ENCODE results near the gene SLC37A1.

- TF ChIP-seq, protein P1, sequence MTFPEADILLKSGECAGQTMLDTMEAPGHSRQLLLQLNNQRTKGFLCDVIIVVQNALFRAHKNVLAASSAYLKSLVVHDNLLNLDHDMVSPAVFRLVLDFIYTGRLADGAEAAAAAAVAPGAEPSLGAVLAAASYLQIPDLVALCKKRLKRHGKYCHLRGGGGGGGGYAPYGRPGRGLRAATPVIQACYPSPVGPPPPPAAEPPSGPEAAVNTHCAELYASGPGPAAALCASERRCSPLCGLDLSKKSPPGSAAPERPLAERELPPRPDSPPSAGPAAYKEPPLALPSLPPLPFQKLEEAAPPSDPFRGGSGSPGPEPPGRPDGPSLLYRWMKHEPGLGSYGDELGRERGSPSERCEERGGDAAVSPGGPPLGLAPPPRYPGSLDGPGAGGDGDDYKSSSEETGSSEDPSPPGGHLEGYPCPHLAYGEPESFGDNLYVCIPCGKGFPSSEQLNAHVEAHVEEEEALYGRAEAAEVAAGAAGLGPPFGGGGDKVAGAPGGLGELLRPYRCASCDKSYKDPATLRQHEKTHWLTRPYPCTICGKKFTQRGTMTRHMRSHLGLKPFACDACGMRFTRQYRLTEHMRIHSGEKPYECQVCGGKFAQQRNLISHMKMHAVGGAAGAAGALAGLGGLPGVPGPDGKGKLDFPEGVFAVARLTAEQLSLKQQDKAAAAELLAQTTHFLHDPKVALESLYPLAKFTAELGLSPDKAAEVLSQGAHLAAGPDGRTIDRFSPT (tag by site-specific recombination; IDR thresholded peaks at IDR 0.05) = no peak
- TF ChIP-seq, protein P2, sequence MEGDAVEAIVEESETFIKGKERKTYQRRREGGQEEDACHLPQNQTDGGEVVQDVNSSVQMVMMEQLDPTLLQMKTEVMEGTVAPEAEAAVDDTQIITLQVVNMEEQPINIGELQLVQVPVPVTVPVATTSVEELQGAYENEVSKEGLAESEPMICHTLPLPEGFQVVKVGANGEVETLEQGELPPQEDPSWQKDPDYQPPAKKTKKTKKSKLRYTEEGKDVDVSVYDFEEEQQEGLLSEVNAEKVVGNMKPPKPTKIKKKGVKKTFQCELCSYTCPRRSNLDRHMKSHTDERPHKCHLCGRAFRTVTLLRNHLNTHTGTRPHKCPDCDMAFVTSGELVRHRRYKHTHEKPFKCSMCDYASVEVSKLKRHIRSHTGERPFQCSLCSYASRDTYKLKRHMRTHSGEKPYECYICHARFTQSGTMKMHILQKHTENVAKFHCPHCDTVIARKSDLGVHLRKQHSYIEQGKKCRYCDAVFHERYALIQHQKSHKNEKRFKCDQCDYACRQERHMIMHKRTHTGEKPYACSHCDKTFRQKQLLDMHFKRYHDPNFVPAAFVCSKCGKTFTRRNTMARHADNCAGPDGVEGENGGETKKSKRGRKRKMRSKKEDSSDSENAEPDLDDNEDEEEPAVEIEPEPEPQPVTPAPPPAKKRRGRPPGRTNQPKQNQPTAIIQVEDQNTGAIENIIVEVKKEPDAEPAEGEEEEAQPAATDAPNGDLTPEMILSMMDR (tag by site-specific recombination; IDR thresholded peaks at IDR 0.05) = no peak
- TF ChIP-seq ZBTB7A (tag by site-specific recombination; IDR thresholded peaks at IDR 0.05; ENCODE audit: low read depth) (no peak), ZNF558 (tag by site-specific recombination; IDR thresholded peaks at IDR 0.05) (no peak), ZNF600 (tag by site-specific recombination; IDR thresholded peaks at IDR 0.05) (no peak), ZNF174 (tag by site-specific recombination; IDR thresholded peaks at IDR 0.05) (no peak), ZBTB20 (tag by site-specific recombination; IDR thresholded peaks at IDR 0.05) (no peak), ZNF654 (tag by site-specific recombination; IDR thresholded peaks at IDR 0.05; ENCODE audit: low read depth) (no peak), ZNF76 (tag by site-specific recombination; IDR thresholded peaks at IDR 0.05; ENCODE audit: borderline replicate concordance, low read depth) (no peak)
- TF ChIP-seq, protein P3, sequence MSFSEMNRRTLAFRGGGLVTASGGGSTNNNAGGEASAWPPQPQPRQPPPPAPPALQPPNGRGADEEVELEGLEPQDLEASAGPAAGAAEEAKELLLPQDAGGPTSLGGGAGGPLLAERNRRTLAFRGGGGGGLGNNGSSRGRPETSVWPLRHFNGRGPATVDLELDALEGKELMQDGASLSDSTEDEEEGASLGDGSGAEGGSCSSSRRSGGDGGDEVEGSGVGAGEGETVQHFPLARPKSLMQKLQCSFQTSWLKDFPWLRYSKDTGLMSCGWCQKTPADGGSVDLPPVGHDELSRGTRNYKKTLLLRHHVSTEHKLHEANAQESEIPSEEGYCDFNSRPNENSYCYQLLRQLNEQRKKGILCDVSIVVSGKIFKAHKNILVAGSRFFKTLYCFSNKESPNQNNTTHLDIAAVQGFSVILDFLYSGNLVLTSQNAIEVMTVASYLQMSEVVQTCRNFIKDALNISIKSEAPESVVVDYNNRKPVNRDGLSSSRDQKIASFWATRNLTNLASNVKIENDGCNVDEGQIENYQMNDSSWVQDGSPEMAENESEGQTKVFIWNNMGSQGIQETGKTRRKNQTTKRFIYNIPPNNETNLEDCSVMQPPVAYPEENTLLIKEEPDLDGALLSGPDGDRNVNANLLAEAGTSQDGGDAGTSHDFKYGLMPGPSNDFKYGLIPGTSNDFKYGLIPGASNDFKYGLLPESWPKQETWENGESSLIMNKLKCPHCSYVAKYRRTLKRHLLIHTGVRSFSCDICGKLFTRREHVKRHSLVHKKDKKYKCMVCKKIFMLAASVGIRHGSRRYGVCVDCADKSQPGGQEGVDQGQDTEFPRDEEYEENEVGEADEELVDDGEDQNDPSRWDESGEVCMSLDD (tag by site-specific recombination; IDR thresholded peaks at IDR 0.05) = no peak
These were observed 40.8 kb downstream of the SLC37A1 start for GRCh38 chr21:42554251-42554961.
